Ectodermal cell (in vitro differentiated cells): ENCODE measurements around the gene MYBPC3.

Source experiments
- H3K27ac ChIP-seq: 2 replicates; pipeline ENCODE4 v1.7.0; 2013; ENCODE audit warnings: mild to moderate bottlenecking, low read depth, low read length; ENCODE audit not compliant: insufficient read depth, poor library complexity, severe bottlenecking
- H3K27me3 ChIP-seq: 2 replicates; pipeline ENCODE4 v1.7.0; 2013; ENCODE audit warnings: mild to moderate bottlenecking, low read length; ENCODE audit not compliant: insufficient read depth, control insufficient read depth, poor library complexity, severe bottlenecking
- H3K36me3 ChIP-seq: one replicate; pipeline ENCODE4 v1.7.0; 2013; ENCODE audit warnings: low read length; ENCODE audit not compliant: control insufficient read depth, insufficient read depth
- H3K4me1 ChIP-seq: one replicate; pipeline ENCODE4 v1.7.0; 2013; ENCODE audit warnings: low read length; ENCODE audit not compliant: control insufficient read depth, insufficient read depth
- H3K4me3 ChIP-seq: 2 replicates; pipeline ENCODE4 v1.7.0; 2013; ENCODE audit warnings: low read depth, low read length, control low read depth; ENCODE audit not compliant: insufficient read depth
- H3K9me3 ChIP-seq: 2 replicates; pipeline ENCODE4 v1.7.0; 2013; ENCODE audit warnings: mild to moderate bottlenecking, low read length, moderate library complexity; ENCODE audit not compliant: control insufficient read depth
- WGBS, 2 experiments: methylation state at CpG; one replicate each; pipeline ENCODE4 v1.1.7; 2013; ENCODE audit warnings: missing lambda C conversion rate in 2 of 2; 5-methylcytosine and 5-hydroxymethylcytosine counted together

MYBPC3 gene

DNA sequence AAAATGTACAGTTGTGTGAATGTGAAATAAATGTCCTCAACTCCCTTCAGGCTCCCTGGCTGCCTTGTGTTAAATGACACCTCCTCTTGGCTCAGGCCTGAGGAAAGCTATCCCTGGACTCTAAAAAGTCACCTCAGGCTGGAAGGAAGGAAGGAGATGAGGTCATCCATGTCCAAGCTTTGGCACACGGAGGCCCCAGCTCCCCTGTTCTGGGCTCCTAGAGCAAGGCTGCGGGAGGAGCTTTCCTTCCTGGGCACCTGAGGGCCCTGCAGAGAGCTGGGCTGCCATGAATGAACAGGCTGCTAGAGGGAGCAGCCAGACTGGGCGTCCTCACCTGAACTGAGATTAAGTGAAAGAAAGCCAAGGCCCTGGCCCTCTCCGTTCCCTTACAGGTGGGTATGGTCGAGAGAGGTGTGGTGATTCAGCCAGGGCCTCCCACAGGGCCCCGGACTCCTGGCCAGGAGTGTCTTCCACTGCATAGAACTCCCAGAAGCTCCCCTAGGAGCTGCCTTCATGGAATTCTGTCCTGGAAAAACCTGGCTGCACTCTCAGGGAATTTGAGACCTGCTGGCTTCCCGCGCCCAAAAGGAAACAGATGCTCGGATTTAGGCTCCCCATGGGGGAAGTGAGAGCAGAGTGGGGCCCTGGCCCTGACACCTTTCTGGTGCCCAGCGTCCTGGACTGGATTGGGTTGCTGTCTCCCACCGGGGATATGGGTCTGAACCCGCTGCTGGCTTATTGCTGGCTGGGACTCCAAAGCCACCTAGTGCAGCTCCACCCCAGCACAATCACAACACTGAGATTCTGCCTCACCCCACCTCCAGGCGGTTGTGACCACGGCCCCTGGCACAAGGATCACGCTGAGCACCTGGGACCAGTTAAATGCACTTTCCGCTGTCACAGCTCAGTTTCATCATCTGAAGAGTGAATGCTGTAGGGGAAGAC lies 22.2 kb downstream of the MYBPC3 start:
- Histone ChIP-seq H3K27me3 (no peaks in the 10 kb centered on the region), H3K27ac (peak overlapping the region; percentile 16), H3K36me3 (no peaks in the 10 kb centered on the region), H3K9me3 (no peaks in the 10 kb centered on the region), H3K4me1 (no peaks in the 10 kb centered on the region), H3K4me3 (no peak overlapping the region)
- WGBS, 2 experiments: 88 to 89% methylated on average over 16 of the region's 16 CpGs

DNA sequence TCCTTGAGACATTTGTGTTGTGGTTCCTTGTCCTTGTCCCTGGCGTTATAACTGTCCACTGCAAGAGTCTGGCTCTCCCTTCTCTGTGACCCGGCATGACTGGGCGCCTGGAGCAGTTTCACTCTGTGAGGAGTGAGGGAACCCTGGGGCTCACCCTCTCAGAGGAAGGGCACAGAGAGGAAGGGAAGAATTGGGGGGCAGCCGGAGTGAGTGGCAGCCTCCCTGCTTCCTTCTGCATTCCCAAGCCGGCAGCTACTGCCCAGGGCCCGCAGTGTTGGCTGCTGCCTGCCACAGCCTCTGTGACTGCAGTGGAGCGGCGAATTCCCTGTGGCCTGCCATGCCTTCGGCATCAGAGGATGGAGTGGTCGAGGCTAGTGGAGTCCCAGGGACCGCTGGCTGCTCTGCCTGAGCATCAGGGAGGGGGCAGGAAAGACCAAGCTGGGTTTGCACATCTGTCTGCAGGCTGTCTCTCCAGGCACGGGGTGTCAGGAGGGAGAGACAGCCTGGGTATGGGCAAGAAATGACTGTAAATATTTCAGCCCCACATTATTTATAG lies 23.0 kb downstream of the MYBPC3 start:
- Histone ChIP-seq H3K36me3 (no peaks in the 10 kb centered on the region), H3K4me1 (no peaks in the 10 kb centered on the region), H3K9me3 (no peaks in the 10 kb centered on the region), H3K27ac (no peak overlapping the region), H3K4me3 (no peak overlapping the region), H3K27me3 (no peaks in the 10 kb centered on the region)
- WGBS, 2 experiments: 93 to 94% methylated on average over 12 of the region's 12 CpGs

DNA sequence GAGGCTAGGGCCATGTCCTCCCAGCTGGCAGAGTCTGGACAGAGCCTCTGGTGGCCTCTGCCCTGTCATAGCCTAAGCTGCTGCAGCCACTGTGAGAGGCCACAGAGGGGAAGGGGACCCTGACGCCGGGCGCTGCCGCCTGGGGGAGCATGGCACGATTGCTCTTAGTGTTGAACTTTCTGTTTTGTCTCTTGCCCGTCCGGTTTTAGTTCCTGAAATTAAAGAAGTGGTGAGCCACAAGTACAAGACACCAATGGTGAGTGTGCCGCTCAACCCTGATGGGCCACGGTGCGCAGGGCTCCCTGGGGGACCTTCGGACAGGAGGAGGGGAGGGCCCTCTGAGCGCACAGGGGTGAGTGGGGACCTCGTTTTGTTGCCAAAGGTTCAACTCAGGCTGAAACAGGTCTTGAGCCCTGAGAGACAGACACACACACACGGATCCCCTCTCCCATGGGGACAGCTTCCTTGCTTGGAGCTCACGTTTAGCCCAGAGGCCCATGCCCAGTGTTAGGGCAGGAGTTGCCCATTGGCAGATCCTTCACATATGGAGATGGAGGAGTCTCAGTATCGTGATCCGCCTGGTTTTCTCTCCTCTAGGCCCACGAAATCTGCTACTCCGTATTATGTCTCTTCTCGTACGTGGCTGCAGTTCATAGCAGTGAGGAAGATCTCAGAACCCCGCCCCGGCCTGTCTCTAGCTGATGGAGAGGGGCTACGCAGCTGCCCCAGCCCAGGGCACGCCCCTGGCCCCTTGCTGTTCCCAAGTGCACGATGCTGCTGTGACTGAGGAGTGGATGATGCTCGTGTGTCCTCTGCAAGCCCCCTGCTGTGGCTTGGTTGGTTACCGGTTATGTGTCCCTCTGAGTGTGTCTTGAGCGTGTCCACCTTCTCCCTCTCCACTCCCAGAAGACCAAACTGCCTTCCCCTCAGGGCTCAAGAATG lies 23.8 kb downstream of the MYBPC3 start:
- Histone ChIP-seq H3K9me3 (no peaks in the 10 kb centered on the region), H3K4me1 (no peaks in the 10 kb centered on the region), H3K4me3 (no peak overlapping the region), H3K27ac (no peak overlapping the region), H3K36me3 (no peaks in the 10 kb centered on the region), H3K27me3 (no peaks in the 10 kb centered on the region)
- 92 to 93% methylated on average over 29 of the region's 29 CpGs for WGBS, 2 experiments

DNA sequence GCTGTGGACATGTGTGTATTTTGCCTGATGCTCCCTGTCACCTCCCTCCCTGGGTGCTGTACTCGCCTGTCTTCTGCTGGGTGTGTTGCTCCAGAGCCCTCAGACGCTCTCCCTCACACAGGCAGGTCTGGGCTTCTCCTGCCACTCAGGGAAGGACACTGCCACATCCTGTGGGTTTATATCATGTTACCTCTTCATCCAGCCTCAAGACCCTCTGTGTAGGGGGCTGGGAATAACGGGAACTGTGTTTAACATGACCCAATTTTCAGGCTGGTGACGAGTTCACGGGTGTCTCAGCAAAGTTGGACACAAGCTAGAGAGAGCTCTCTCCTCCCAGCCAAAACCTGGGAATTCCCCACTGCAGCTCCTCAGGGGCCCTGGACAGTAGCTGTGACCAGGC lies 24.6 kb downstream of the MYBPC3 start:
- no peaks in the 10 kb centered on the region for H3K36me3 ChIP-seq
- no peaks in the 10 kb centered on the region for H3K9me3 ChIP-seq
- H3K27ac ChIP-seq: no peak overlapping the region
- no peaks in the 10 kb centered on the region for H3K4me1 ChIP-seq
- no peak overlapping the region for H3K4me3 ChIP-seq
- H3K27me3 ChIP-seq: no peaks in the 10 kb centered on the region
- WGBS, 2 experiments: 94 to 97% methylated on average over 5 of the region's 5 CpGs

DNA sequence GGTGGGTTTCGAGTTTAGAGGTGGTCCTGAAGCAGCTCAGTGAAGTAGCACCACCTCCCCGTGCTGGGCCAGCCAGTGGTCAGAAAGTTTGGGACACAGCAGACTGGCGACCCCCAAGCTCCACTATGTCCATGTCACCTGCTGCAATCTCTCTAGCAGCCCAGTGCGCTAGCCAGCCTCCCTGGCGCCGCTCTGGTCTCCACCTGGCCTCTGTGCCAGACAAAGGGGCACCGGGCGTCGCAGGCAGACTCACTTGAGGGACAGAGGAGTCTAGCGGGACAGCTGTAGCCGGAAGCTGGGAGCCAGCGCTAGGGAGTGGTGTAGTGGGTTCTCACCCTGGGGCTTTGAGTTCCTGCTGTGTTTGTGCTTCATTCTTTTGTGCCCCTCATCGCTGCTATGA lies 25.5 kb downstream of the MYBPC3 start:
- Histone ChIP-seq H3K9me3 (no peaks in the 10 kb centered on the region), H3K4me3 (no peak overlapping the region), H3K27ac (no peak overlapping the region), H3K27me3 (no peaks in the 10 kb centered on the region), H3K4me1 (no peaks in the 10 kb centered on the region), H3K36me3 (no peaks in the 10 kb centered on the region)
- 95 to 96% methylated on average over 13 of the region's 13 CpGs for WGBS, 2 experiments

DNA sequence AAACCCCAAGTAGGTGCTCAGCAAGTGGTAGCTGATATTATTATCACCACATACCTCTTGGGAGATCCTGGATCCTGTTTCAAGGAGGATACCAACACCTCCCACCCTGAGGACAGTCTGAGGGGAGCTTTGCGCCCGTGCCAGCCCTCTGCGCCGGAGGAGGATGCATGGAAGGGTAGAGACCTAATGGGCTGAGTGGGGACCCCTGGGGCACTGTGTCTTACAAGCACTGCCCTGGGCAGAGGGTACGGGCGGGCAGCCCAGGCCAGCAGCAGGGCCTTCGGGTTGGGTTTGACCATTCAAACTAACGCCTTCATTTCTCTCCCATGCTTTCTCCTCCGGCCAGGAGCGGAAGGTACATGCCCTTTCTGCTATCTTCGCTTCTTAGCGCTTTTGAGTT lies 26.3 kb downstream of the MYBPC3 start:
- Histone ChIP-seq H3K4me3 (no peak overlapping the region), H3K4me1 (no peaks in the 10 kb centered on the region), H3K27me3 (no peaks in the 10 kb centered on the region), H3K9me3 (no peaks in the 10 kb centered on the region), H3K36me3 (no peaks in the 10 kb centered on the region), H3K27ac (no peak overlapping the region)
- WGBS, 2 experiments: 95% methylated on average over 12 of the region's 12 CpGs

DNA sequence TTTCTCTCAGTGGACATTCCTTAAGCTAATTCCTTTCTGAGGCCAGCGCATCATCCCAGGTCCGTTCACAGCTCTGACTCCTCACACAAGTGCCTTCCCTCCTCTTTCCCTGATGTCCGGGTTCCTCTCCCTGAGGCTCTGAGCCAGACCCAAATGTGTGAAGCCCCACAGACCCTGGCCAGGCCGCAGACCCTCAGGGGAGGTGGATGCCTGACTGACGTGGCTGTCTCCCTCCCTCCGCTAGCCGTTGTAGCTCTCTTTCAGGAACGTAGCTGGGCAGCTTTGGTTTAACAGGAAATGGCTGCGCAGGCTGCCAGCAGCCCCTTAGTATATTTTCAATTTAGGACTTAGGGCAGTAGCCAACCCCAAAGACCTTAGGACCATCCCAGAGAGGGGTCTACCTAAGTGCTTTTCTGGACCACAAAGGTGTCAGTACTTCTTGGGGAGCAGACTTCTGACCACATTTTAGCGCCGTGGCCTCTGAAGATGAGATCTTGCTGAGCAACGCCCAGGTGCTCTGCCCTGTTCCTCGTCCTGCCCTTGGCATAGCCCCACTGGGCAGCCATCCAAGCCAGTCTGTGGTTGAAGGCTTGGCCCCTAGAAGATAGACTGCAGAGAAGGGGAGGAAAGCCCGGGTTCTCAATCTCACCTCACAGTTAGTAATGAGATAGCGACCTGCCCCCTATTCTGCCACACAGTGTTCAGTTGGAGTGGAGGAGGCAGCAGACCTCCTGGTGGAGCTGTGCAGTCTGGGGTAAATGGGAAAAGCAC lies 27.0 kb downstream of the MYBPC3 start:
- 91% methylated on average over 15 of the region's 15 CpGs for WGBS, 2 experiments
- H3K36me3 ChIP-seq: no peaks in the 10 kb centered on the region

DNA sequence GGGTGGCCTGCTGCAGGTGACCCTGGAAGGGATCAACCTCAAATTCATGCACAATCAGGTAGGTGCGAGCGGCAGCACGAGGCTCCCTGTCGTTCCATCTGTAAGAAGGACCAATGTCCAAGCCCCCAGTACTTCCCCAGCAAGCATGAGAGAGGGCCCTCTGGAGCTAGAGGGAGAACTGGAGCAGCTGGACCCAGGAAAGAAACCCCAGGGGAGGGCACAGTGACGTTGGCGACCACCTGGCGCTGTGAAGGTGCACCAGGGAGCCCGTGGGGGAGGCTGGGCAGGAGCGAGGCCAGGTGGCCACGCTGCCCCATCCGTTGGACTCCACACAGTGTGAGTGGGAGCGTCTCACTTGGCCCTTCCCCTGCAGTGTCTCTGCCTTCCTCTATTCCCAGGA lies 28.0 kb downstream of the MYBPC3 start:
- H3K9me3 ChIP-seq: no peaks in the 10 kb centered on the region
- H3K4me1 ChIP-seq: no peaks in the 10 kb centered on the region
- H3K27me3 ChIP-seq: no peaks in the 10 kb centered on the region
- H3K36me3 ChIP-seq: no peaks in the 10 kb centered on the region
- WGBS, 2 experiments: 92 to 93% methylated on average over 12 of the region's 12 CpGs
- H3K27ac ChIP-seq: no peak overlapping the region
- H3K4me3 ChIP-seq: no peak overlapping the region

More for the DNA sequence above, 27.0 kb downstream of the MYBPC3 start:
- Histone ChIP-seq H3K4me3 (no peak overlapping the region), H3K27ac (no peak overlapping the region), H3K27me3 (no peaks in the 10 kb centered on the region), H3K9me3 (no peaks in the 10 kb centered on the region), H3K4me1 (no peaks in the 10 kb centered on the region)

DNA sequence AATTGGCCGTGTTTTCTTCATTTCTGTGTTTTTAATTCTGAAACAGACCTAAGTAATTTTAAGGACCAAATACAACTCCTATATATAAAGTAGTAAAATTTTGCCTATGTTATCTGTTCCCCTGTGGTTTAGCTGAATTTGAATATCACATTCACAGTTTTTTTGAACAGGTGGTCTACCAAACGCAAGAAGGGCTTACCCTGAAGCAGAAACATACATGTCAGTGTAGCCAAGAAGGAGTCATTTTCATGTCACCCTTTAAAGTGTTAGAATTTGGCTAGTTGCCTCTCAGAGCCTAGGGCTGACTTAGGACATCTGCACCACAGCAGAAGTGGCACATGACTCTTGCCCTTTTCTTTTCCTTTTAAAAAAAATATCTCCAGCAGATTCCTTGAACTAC lies 34.3 kb downstream of the MYBPC3 start:
- no peaks in the 10 kb centered on the region for H3K4me1 ChIP-seq
- 88 to 96% methylated on average over 1 to 2 of the region's 2 CpGs for WGBS, 2 experiments
- H3K27ac ChIP-seq: no peak overlapping the region
- no peaks in the 10 kb centered on the region for H3K9me3 ChIP-seq
- no peaks in the 10 kb centered on the region for H3K36me3 ChIP-seq
- no peak overlapping the region for H3K4me3 ChIP-seq
- H3K27me3 ChIP-seq: no peaks in the 10 kb centered on the region
